ENCODE data around the gene PTH2. TPM values are rescaled to one million over a fixed set of nuclear protein-coding genes. Genes with fewer than 3 reads are reported as not detected.

The PTH2 gene
- total RNA-seq, 1 experiment from 2014 or later = 1.0 TPM

DNA sequence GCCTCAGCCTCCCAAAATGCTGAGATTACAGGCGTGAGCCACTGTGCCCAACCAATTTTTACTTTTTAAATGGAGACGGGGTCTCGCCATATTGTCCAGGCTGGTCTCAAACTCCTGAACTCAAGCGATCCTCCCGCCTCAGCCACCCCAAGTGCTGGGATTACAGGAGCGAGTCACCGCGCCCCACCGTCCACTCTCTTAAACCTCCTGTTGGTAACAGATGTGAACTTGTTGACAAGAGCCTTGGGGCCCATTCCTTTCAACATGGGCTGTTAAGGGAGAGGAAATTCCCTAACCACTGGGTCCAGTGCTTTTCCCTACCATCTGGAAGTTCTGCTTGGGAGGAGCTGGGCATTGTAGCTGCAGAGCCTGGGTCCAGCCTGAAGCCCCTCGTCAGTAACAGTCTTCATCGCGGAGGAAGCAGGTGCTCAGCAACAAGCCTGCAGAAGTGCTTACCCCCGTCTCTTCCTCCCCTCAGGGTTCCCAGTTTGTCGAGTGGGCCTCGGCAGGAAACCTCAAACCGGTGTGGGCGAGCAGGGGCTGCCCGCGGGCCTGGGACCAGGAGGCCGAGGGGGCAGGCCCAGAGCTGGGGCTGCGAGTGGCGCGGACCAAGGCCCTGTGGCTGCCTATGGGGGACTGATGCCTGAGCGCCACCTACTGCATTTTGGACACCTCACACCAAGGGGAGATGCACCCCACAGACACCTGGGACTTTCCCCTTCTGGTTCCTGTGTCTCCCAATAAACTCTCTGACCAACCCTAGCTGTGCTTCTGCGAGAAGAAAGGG, 46.8 kb upstream of the PTH2 start:
- H3K9me3 Mint-ChIP-seq = no peaks in the 10 kb centered on the region
- DNase-seq (ENCODE audit: low spot score) (no peak), ATAC-seq (0 out of 2 replicates have a peak, but pooled peaks have one; percentile 5)
- peaks cover 7% of the 10 kb centered on the region; the same call in 1 of the 2 replicates for H3K27me3 Mint-ChIP-seq (ENCODE audit: low read depth)
- peaks cover 7% of the 10 kb centered on the region for H3K4me1 Mint-ChIP-seq
- CTCF ChIA-PET = interaction anchor here (0.6 to 2.0 kb wide), 7 partner anchors 13 to 142 kb away, joined by 3 to 7 read pairs (median 5); partner anchors contain the start of gene ALDH16A1
- no peak overlapping the region for H3K27ac Mint-ChIP-seq
- H3K4me3 Mint-ChIP-seq = no peak overlapping the region
- no peak for TF ChIP-seq RORB (CRISPR knock-in tag; IDR thresholded peaks at IDR 0.05)
- no peak for TF ChIP-seq NR3C1 (CRISPR knock-in tag; conservative IDR thresholded peaks at IDR 0.05; ENCODE audit: low read depth)
- TF ChIP-seq, protein P1, sequence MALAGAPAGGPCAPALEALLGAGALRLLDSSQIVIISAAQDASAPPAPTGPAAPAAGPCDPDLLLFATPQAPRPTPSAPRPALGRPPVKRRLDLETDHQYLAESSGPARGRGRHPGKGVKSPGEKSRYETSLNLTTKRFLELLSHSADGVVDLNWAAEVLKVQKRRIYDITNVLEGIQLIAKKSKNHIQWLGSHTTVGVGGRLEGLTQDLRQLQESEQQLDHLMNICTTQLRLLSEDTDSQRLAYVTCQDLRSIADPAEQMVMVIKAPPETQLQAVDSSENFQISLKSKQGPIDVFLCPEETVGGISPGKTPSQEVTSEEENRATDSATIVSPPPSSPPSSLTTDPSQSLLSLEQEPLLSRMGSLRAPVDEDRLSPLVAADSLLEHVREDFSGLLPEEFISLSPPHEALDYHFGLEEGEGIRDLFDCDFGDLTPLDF (CRISPR knock-in tag; IDR thresholded peaks at IDR 0.05) = no peak
- no peak for TF ChIP-seq JUN (CRISPR knock-in tag; IDR thresholded peaks at IDR 0.05)
- no peak for TF ChIP-seq MLX (CRISPR knock-in tag; IDR thresholded peaks at IDR 0.05)
- peak; percentile 77 for TF ChIP-seq GTF2I (CRISPR knock-in tag; conservative IDR thresholded peaks at IDR 0.05)
- TF ChIP-seq ZNF138 (CRISPR knock-in tag; conservative IDR thresholded peaks at IDR 0.05) = no peak
- TF ChIP-seq ZNF219 (CRISPR knock-in tag; IDR thresholded peaks at IDR 0.05; ENCODE audit: borderline replicate concordance) = no peak
- no peak for TF ChIP-seq FOXJ3 (CRISPR knock-in tag; IDR thresholded peaks at IDR 0.05; ENCODE audit: borderline replicate concordance)
- TF ChIP-seq, protein P2, sequence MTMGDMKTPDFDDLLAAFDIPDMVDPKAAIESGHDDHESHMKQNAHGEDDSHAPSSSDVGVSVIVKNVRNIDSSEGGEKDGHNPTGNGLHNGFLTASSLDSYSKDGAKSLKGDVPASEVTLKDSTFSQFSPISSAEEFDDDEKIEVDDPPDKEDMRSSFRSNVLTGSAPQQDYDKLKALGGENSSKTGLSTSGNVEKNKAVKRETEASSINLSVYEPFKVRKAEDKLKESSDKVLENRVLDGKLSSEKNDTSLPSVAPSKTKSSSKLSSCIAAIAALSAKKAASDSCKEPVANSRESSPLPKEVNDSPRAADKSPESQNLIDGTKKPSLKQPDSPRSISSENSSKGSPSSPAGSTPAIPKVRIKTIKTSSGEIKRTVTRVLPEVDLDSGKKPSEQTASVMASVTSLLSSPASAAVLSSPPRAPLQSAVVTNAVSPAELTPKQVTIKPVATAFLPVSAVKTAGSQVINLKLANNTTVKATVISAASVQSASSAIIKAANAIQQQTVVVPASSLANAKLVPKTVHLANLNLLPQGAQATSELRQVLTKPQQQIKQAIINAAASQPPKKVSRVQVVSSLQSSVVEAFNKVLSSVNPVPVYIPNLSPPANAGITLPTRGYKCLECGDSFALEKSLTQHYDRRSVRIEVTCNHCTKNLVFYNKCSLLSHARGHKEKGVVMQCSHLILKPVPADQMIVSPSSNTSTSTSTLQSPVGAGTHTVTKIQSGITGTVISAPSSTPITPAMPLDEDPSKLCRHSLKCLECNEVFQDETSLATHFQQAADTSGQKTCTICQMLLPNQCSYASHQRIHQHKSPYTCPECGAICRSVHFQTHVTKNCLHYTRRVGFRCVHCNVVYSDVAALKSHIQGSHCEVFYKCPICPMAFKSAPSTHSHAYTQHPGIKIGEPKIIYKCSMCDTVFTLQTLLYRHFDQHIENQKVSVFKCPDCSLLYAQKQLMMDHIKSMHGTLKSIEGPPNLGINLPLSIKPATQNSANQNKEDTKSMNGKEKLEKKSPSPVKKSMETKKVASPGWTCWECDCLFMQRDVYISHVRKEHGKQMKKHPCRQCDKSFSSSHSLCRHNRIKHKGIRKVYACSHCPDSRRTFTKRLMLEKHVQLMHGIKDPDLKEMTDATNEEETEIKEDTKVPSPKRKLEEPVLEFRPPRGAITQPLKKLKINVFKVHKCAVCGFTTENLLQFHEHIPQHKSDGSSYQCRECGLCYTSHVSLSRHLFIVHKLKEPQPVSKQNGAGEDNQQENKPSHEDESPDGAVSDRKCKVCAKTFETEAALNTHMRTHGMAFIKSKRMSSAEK (CRISPR knock-in tag; IDR thresholded peaks at IDR 0.05; ENCODE audit: borderline replicate concordance) = no peak
- TF ChIP-seq AR (CRISPR knock-in tag; IDR thresholded peaks at IDR 0.05) = no peak
- TF ChIP-seq FOXP1 (CRISPR knock-in tag; IDR thresholded peaks at IDR 0.05; ENCODE audit: borderline replicate concordance) = 0 out of 2 replicates have a peak, but pooled peaks have one; percentile 29
- peaks cover 2% of the 10 kb centered on the region; the same call in 1 of the 2 replicates for H3K36me3 Mint-ChIP-seq
- POLR2A ChIA-PET = no interaction called here

- ChIA-PET POLR2A (interaction anchor here (1.1 kb wide), 1 partner anchor 27 kb away, joined by 3 read pairs; no protein-coding TSS in a partner anchor), CTCF (interaction anchor here (0.6 to 2.0 kb wide), 10 partner anchors 10 to 141 kb away, joined by 3 to 10 read pairs (median 5); partner anchors contain the start of gene ALDH16A1)
- ATAC-seq = peak; percentile 90
- no peak overlapping the region for H3K4me3 Mint-ChIP-seq
- H3K27ac Mint-ChIP-seq = peak overlapping the region; percentile 97
- no peaks in the 10 kb centered on the region for H3K9me3 Mint-ChIP-seq
- peaks cover 2% of the 10 kb centered on the region; the same call in 1 of the 2 replicates for H3K36me3 Mint-ChIP-seq
- no peaks in the 10 kb centered on the region for H3K27me3 Mint-ChIP-seq (ENCODE audit: low read depth)
- peaks cover 7% of the 10 kb centered on the region for H3K4me1 Mint-ChIP-seq
- peak; percentile 85 for DNase-seq (ENCODE audit: low spot score)
- TF ChIP-seq ZNF423 (CRISPR knock-in tag; IDR thresholded peaks at IDR 0.05) (no peak), NFYB (CRISPR knock-in tag; conservative IDR thresholded peaks at IDR 0.05; ENCODE audit: low read depth) (no peak), ZNF219 (CRISPR knock-in tag; IDR thresholded peaks at IDR 0.05; ENCODE audit: borderline replicate concordance) (no peak), ZNF121 (CRISPR knock-in tag; IDR thresholded peaks at IDR 0.05) (no peak), ZNF138 (CRISPR knock-in tag; conservative IDR thresholded peaks at IDR 0.05) (no peak), ATF1 (CRISPR knock-in tag; IDR thresholded peaks at IDR 0.05) (no peak), SMAD4 (CRISPR knock-in tag; IDR thresholded peaks at IDR 0.05) (no peak), ZNF232 (CRISPR knock-in tag; IDR thresholded peaks at IDR 0.05) (no peak), TEAD1 (CRISPR knock-in tag; IDR thresholded peaks at IDR 0.05) (no peak), GRHL2 (CRISPR knock-in tag; IDR thresholded peaks at IDR 0.05; ENCODE audit: insufficient replicate concordance, severe bottlenecking) (no peak), ETV6 (CRISPR knock-in tag; IDR thresholded peaks at IDR 0.05) (no peak), FOXP4 (CRISPR knock-in tag; IDR thresholded peaks at IDR 0.05) (no peak)
Observed at GRCh38 chr19:49468746-49469447, 45.7 kb upstream of the PTH2 start.
